GM12865 (cell line): ENCODE data around the gene NDUFS6.

Source experiments
- DNase-seq: peaks from one replicate; pipeline ENCODE4 v3.0.0; 2010; ENCODE audit warnings: low read depth
- H3K4me3 ChIP-seq: 2 replicates; pipeline ENCODE4 v1.5.1; 2011; ENCODE audit warnings: mild to moderate bottlenecking, low read depth, low read length, control low read depth
- CTCF ChIP-seq: IDR thresholded peaks from 2 replicates; pipeline ENCODE4 v1.5.1; 2011; ENCODE audit warnings: low read length, control low read depth, low read depth, inconsistent platforms; ENCODE audit not compliant: insufficient read depth; ENCODE audit errors: missing control alignments

NDUFS6 gene

GRCh38 chr5:1762121-1762882, 38.9 kb upstream of the NDUFS6 start:
- no peak for DNase-seq

GRCh38 chr5:1762883-1763547, 38.2 kb upstream of the NDUFS6 start:
- TF ChIP-seq CTCF: no peak
- DNase-seq: no peak

More at GRCh38 chr5:1762121-1762882, 38.9 kb upstream of the NDUFS6 start:
- TF ChIP-seq CTCF: no peak
- H3K4me3 ChIP-seq: no peak overlapping the region

GRCh38 chr5:1763548-1763911, 37.7 kb upstream of the NDUFS6 start:
- DNase-seq: peak; percentile 60
- TF ChIP-seq CTCF: peak; percentile 67
- no peak overlapping the region for H3K4me3 ChIP-seq

More at GRCh38 chr5:1762883-1763547, 38.2 kb upstream of the NDUFS6 start:
- H3K4me3 ChIP-seq: no peak overlapping the region

GRCh38 chr5:1763960-1764605, 37.1 kb upstream of the NDUFS6 start:
- DNase-seq: no peak
- TF ChIP-seq CTCF: no peak
- no peak overlapping the region for H3K4me3 ChIP-seq

GRCh38 chr5:1764606-1764960, 36.6 kb upstream of the NDUFS6 start:
- DNase-seq: no peak
- no peak for TF ChIP-seq CTCF
- H3K4me3 ChIP-seq: no peak overlapping the region

GRCh38 chr5:1765141-1765879, 35.9 kb upstream of the NDUFS6 start:
- DNase-seq: peak; percentile 77
- TF ChIP-seq CTCF: no peak
- H3K4me3 ChIP-seq: no peak overlapping the region
